ENCODE measurements around the gene NMT1.

Gene NMT1

GRCh38 chr17:45136846-45137560, 75.9 kb downstream of the NMT1 start:
- Histone ChIP-seq H3K9me2 (replicated peaks; ENCODE audit: insufficient read depth, low read length) (no peaks in the 10 kb centered on the region), H3K4me3 (ENCODE audit: low read length) (no peak overlapping the region), H3K27ac (ENCODE audit: low read length) (no peak overlapping the region), H3K27me3 (replicated peaks; ENCODE audit: insufficient read depth, low read length) (no peaks in the 10 kb centered on the region), H3K4me1 (ENCODE audit: low read length) (peaks cover 5% of the 10 kb centered on the region), H3K9ac (ENCODE audit: low read length) (no peak overlapping the region), H3K36me3 (replicated peaks; ENCODE audit: insufficient read depth, low read length) (no peaks in the 10 kb centered on the region), H3K9me3 (replicated peaks; ENCODE audit: insufficient read depth, low read length) (no peaks in the 10 kb centered on the region), H2AFZ (ENCODE audit: low read length) (no peak overlapping the region), H3K4me2 (ENCODE audit: low read depth, low read length) (no peak overlapping the region), H4K20me1 (ENCODE audit: insufficient read depth, low read length) (no peaks in the 10 kb centered on the region), H3F3A (ENCODE audit: insufficient read depth, low read length) (peaks cover 6% of the 10 kb centered on the region), H3K79me2 (ENCODE audit: low read length) (peaks cover 12% of the 10 kb centered on the region; the same call in 1 of the 2 replicates)
- DNase-seq: no peak
- no peak for TF ChIP-seq CTCF (IDR thresholded peaks at IDR 0.05; ENCODE audit: low read length)
- TF ChIP-seq EZH2 (optimal IDR thresholded peaks at IDR 0.05; ENCODE audit: low read depth, low read length): no peak
- TF ChIP-seq EZH2phosphoT487 (IDR thresholded peaks at IDR 0.05; ENCODE audit: low read length): no peak

GRCh38 chr17:45137561-45138305, 76.6 kb downstream of the NMT1 start:
- Histone ChIP-seq H3K9ac (ENCODE audit: low read length) (no peak overlapping the region), H3K79me2 (ENCODE audit: low read length) (peaks cover 12% of the 10 kb centered on the region; the same call in 1 of the 2 replicates), H2AFZ (ENCODE audit: low read length) (no peak overlapping the region), H3K9me2 (replicated peaks; ENCODE audit: insufficient read depth, low read length) (no peaks in the 10 kb centered on the region), H3K9me3 (replicated peaks; ENCODE audit: insufficient read depth, low read length) (no peaks in the 10 kb centered on the region), H3K4me1 (ENCODE audit: low read length) (peaks cover 5% of the 10 kb centered on the region), H3K4me2 (ENCODE audit: low read depth, low read length) (no peak overlapping the region), H3K27me3 (replicated peaks; ENCODE audit: insufficient read depth, low read length) (no peaks in the 10 kb centered on the region), H3F3A (ENCODE audit: insufficient read depth, low read length) (peaks cover 4% of the 10 kb centered on the region), H4K20me1 (ENCODE audit: insufficient read depth, low read length) (no peaks in the 10 kb centered on the region), H3K27ac (ENCODE audit: low read length) (no peak overlapping the region), H3K36me3 (replicated peaks; ENCODE audit: insufficient read depth, low read length) (no peaks in the 10 kb centered on the region), H3K4me3 (ENCODE audit: low read length) (no peak overlapping the region)
- no peak for DNase-seq
- no peak for TF ChIP-seq EZH2phosphoT487 (IDR thresholded peaks at IDR 0.05; ENCODE audit: low read length)
- TF ChIP-seq EZH2 (optimal IDR thresholded peaks at IDR 0.05; ENCODE audit: low read depth, low read length): no peak
- no peak for TF ChIP-seq CTCF (IDR thresholded peaks at IDR 0.05; ENCODE audit: low read length)

- no peaks in the 10 kb centered on the region for H3F3A ChIP-seq (ENCODE audit: insufficient read depth, low read length)
- H3K4me2 ChIP-seq (ENCODE audit: low read depth, low read length): no peak overlapping the region
- H3K9ac ChIP-seq (ENCODE audit: low read length): no peak overlapping the region
- H3K36me3 ChIP-seq (replicated peaks; ENCODE audit: insufficient read depth, low read length): no peaks in the 10 kb centered on the region
- no peak overlapping the region for H3K4me3 ChIP-seq (ENCODE audit: low read length)
- no peak overlapping the region for H3K27ac ChIP-seq (ENCODE audit: low read length)
- peaks cover 12% of the 10 kb centered on the region; the same call in 1 of the 2 replicates for H3K79me2 ChIP-seq (ENCODE audit: low read length)
- H3K9me3 ChIP-seq (replicated peaks; ENCODE audit: insufficient read depth, low read length): no peaks in the 10 kb centered on the region
- H4K20me1 ChIP-seq (ENCODE audit: insufficient read depth, low read length): no peaks in the 10 kb centered on the region
- TF ChIP-seq CTCF (IDR thresholded peaks at IDR 0.05; ENCODE audit: low read length) (no peak), EZH2phosphoT487 (IDR thresholded peaks at IDR 0.05; ENCODE audit: low read length) (no peak)
- no peak for DNase-seq
- H2AFZ ChIP-seq (ENCODE audit: low read length): no peak overlapping the region
- peaks cover 5% of the 10 kb centered on the region for H3K4me1 ChIP-seq (ENCODE audit: low read length)
- H3K9me2 ChIP-seq (replicated peaks; ENCODE audit: insufficient read depth, low read length): no peaks in the 10 kb centered on the region
- no peaks in the 10 kb centered on the region for H3K27me3 ChIP-seq (replicated peaks; ENCODE audit: insufficient read depth, low read length)
These were observed 77.9 kb downstream of the NMT1 start for GRCh38 chr17:45138911-45139532.

Data from MM.1S (cell line).